ENCODE results near the gene PLAGL2. TPM values are rescaled to one million over a fixed set of nuclear protein-coding genes. Genes with fewer than 3 reads are reported as not detected.

The PLAGL2 gene
- total RNA-seq, 1 experiment from 2014 or later: 21.4 TPM

- no peak for TF ChIP-seq ETV6 (CRISPR knock-in tag; IDR thresholded peaks at IDR 0.05)
Measured at GRCh38 chr20:32251470-32251869, 43.9 kb upstream of the PLAGL2 start (continued).

DNA sequence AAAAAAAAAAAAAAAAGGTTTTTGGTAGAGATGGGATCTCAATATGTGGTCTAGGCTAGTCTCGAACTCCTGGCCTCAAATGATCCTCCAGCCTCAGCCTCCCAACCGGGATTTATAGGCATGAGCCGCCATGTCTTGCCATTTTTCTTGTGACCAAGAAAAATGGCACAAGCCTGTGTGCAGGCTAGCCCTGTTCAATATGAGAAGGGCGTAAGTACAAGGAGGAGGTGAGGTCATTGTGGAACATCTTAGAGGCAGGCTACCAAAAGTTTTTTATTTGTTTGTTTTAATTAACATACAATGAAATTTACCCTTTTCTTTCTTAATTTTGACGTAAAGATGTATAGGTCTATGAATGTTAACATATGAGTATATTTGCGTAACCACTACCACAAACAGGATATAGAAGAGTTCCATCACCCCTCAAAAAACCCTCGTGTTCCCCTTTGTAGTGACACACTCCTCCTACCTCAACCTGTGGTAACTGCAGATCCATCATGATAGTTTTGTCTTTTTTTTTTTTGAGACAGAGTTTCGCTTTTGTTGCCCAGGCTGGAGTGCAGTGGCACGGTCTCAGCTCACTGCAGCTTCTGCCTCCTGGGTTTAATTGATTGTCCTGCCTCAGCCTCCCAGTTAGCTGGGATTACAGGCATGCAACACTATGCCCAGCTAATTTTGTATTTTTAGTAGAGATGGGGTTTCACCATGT, 41.6 kb upstream of the PLAGL2 start:
- H3K4me1 Mint-ChIP-seq: no peaks in the 10 kb centered on the region
- DNase-seq (ENCODE audit: low spot score) (no peak), ATAC-seq (no peak)
- ChIA-PET CTCF (no interaction called here), POLR2A (no interaction called here)
- TF ChIP-seq JUN (CRISPR knock-in tag; IDR thresholded peaks at IDR 0.05) (no peak), ZBTB21 (CRISPR knock-in tag; IDR thresholded peaks at IDR 0.05; ENCODE audit: borderline replicate concordance) (no peak), ETV6 (CRISPR knock-in tag; IDR thresholded peaks at IDR 0.05) (no peak), IRF2 (CRISPR knock-in tag; IDR thresholded peaks at IDR 0.05; ENCODE audit: borderline replicate concordance, low read depth) (no peak), RELA (CRISPR knock-in tag; IDR thresholded peaks at IDR 0.05; ENCODE audit: borderline replicate concordance) (no peak), HMGXB4 (CRISPR knock-in tag; IDR thresholded peaks at IDR 0.05) (no peak), ZNF121 (CRISPR knock-in tag; IDR thresholded peaks at IDR 0.05) (no peak), GTF2I (CRISPR knock-in tag; conservative IDR thresholded peaks at IDR 0.05) (no peak), ATF6 (CRISPR knock-in tag; IDR thresholded peaks at IDR 0.05) (no peak)
- TF ChIP-seq, protein P1, sequence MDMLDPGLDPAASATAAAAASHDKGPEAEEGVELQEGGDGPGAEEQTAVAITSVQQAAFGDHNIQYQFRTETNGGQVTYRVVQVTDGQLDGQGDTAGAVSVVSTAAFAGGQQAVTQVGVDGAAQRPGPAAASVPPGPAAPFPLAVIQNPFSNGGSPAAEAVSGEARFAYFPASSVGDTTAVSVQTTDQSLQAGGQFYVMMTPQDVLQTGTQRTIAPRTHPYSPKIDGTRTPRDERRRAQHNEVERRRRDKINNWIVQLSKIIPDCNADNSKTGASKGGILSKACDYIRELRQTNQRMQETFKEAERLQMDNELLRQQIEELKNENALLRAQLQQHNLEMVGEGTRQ (CRISPR knock-in tag; IDR thresholded peaks at IDR 0.05): no peak
- TF ChIP-seq, protein P2, sequence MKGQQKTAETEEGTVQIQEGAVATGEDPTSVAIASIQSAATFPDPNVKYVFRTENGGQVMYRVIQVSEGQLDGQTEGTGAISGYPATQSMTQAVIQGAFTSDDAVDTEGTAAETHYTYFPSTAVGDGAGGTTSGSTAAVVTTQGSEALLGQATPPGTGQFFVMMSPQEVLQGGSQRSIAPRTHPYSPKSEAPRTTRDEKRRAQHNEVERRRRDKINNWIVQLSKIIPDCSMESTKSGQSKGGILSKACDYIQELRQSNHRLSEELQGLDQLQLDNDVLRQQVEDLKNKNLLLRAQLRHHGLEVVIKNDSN (CRISPR knock-in tag; IDR thresholded peaks at IDR 0.05): no peak
- TF ChIP-seq, protein P3, sequence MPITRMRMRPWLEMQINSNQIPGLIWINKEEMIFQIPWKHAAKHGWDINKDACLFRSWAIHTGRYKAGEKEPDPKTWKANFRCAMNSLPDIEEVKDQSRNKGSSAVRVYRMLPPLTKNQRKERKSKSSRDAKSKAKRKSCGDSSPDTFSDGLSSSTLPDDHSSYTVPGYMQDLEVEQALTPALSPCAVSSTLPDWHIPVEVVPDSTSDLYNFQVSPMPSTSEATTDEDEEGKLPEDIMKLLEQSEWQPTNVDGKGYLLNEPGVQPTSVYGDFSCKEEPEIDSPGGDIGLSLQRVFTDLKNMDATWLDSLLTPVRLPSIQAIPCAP (CRISPR knock-in tag; IDR thresholded peaks at IDR 0.05): no peak
- peaks cover 4% of the 10 kb centered on the region; the same call in 1 of the 2 replicates for H3K9me3 Mint-ChIP-seq
- H3K36me3 Mint-ChIP-seq: no peaks in the 10 kb centered on the region
- H3K27me3 Mint-ChIP-seq (ENCODE audit: low read depth): no peaks in the 10 kb centered on the region; the same call in 1 of the 2 replicates
- H3K4me3 Mint-ChIP-seq: no peak overlapping the region
- no peak overlapping the region for H3K27ac Mint-ChIP-seq

DNA sequence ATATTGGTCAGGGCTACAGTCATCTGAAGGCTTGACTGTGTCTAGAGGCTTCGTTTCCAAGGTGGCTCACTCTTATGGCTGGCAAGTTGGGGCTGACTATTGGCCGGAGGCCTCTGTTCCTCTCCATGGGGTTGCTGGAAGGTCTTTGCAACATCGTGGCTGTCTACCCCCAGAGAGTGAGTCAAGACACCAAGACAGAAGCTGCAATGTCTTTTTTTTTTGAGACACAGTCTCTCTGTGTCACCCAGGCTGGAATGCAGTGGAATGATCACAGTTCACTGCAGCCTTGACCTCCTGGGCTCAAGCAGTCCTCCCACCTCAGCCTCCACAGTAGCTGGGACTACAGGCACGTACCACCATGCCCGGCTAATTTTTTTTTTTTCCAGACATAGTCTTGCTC, 40.5 kb upstream of the PLAGL2 start:
- ATAC-seq (no peak), DNase-seq (ENCODE audit: low spot score) (no peak)
- Mint-ChIP-seq H3K36me3 (no peaks in the 10 kb centered on the region), H3K4me3 (no peak overlapping the region), H3K9me3 (peaks cover under 1% of the 10 kb centered on the region; the same call in 1 of the 2 replicates), H3K27ac (no peak overlapping the region), H3K4me1 (no peaks in the 10 kb centered on the region), H3K27me3 (ENCODE audit: low read depth) (no peaks in the 10 kb centered on the region; the same call in 1 of the 2 replicates)
- POLR2A ChIA-PET: no interaction called here
- CTCF ChIA-PET: interaction anchor here (0.7 kb wide), 1 partner anchor 210 kb away, joined by 3 read pairs; no protein-coding TSS in a partner anchor
- TF ChIP-seq ZBTB21 (CRISPR knock-in tag; IDR thresholded peaks at IDR 0.05; ENCODE audit: borderline replicate concordance) (no peak), GRHL2 (CRISPR knock-in tag; IDR thresholded peaks at IDR 0.05; ENCODE audit: insufficient replicate concordance, severe bottlenecking) (no peak), ZNF263 (CRISPR knock-in tag; IDR thresholded peaks at IDR 0.05; ENCODE audit: low read depth) (no peak), ATF1 (CRISPR knock-in tag; IDR thresholded peaks at IDR 0.05) (no peak), SOX15 (CRISPR knock-in tag; IDR thresholded peaks at IDR 0.05) (no peak), GABPB1 (CRISPR knock-in tag; IDR thresholded peaks at IDR 0.05) (no peak), ZNF232 (CRISPR knock-in tag; IDR thresholded peaks at IDR 0.05) (no peak), TCF7 (CRISPR knock-in tag; IDR thresholded peaks at IDR 0.05; ENCODE audit: low read depth) (no peak), JAZF1 (CRISPR knock-in tag; IDR thresholded peaks at IDR 0.05) (no peak), MXD4 (CRISPR knock-in tag; IDR thresholded peaks at IDR 0.05; ENCODE audit: borderline replicate concordance) (no peak), PRDM15 (CRISPR knock-in tag; IDR thresholded peaks at IDR 0.05) (no peak)
